AG09309 (cell line): ENCODE measurements around the gene CSNK2A3.

ENCODE experiments used
- DNase-seq: peaks from one replicate; pipeline ENCODE4 v3.0.0-alpha.2; 2010; ENCODE audit warnings: low read depth
- H3K4me3 ChIP-seq: 2 replicates; pipeline ENCODE4 v1.5.1; 2011; ENCODE audit warnings: mild to moderate bottlenecking, low read depth, low read length, moderate library complexity; ENCODE audit not compliant: control insufficient read depth
- CTCF ChIP-seq: IDR thresholded peaks from 2 replicates; pipeline ENCODE4 v1.5.1; 2011; ENCODE audit warnings: mild to moderate bottlenecking, low read depth, low read length, inconsistent platforms; ENCODE audit not compliant: insufficient read depth, control insufficient read depth; ENCODE audit errors: missing control alignments

Gene CSNK2A3

GRCh38 chr11:11351042-11351586 lies 1.9 kb downstream of the CSNK2A3 start:
- no peak overlapping the region for H3K4me3 ChIP-seq
- no peak for TF ChIP-seq CTCF
- DNase-seq: no peak

- peak; percentile 72 for DNase-seq
- TF ChIP-seq CTCF: no peak
- no peak overlapping the region for H3K4me3 ChIP-seq
Observed at GRCh38 chr11:11349870-11350337, 3.1 kb downstream of the CSNK2A3 start.

GRCh38 chr11:11349106-11349825 lies 3.8 kb downstream of the CSNK2A3 start:
- H3K4me3 ChIP-seq: no peak overlapping the region
- no peak for TF ChIP-seq CTCF
- no peak for DNase-seq

GRCh38 chr11:11348303-11348702 lies 4.7 kb downstream of the CSNK2A3 start:
- no peak for DNase-seq
- no peak overlapping the region for H3K4me3 ChIP-seq
- TF ChIP-seq CTCF: no peak

- DNase-seq: no peak
- H3K4me3 ChIP-seq: no peak overlapping the region
- no peak for TF ChIP-seq CTCF
Observed at GRCh38 chr11:11347592-11347991, 5.5 kb downstream of the CSNK2A3 start.

- no peak for DNase-seq
- no peak for TF ChIP-seq CTCF
Observed at GRCh38 chr11:11346303-11346702, 6.7 kb downstream of the CSNK2A3 start.

More at GRCh38 chr11:11346303-11346702, 6.7 kb downstream of the CSNK2A3 start:
- H3K4me3 ChIP-seq: no peak overlapping the region
